ENCODE measurements around the gene WDR7. TPM values are rescaled to one million over a fixed set of nuclear protein-coding genes. Genes with fewer than 3 reads are reported as not detected.

Gene WDR7
- total RNA-seq, 2 experiments from 2014 or later, result 39.7 to 44.2 TPM

- Mint-ChIP-seq H3K27ac (no peak overlapping the region), H3K9me3 (ENCODE audit: insufficient read depth) (no peaks in the 10 kb centered on the region), H3K36me3 (ENCODE audit: low read depth) (peaks cover 2% of the 10 kb centered on the region), H3K4me3 (no peak overlapping the region), H3K4me1 (ENCODE audit: low read depth) (no peaks in the 10 kb centered on the region), H3K27me3 (ENCODE audit: low read depth) (no peaks in the 10 kb centered on the region)
- ATAC-seq, result no peak
- no peak for DNase-seq
- POLR2A ChIA-PET, result no interaction called here
- CTCF ChIA-PET, result no interaction called here
Measured at GRCh38 chr18:56987236-56987635, 336.1 kb downstream of the WDR7 start.

GRCh38 chr18:56988022-56988421 is 336.9 kb downstream of the WDR7 start:
- CTCF ChIA-PET, result no interaction called here
- Mint-ChIP-seq H3K27me3 (ENCODE audit: low read depth) (no peaks in the 10 kb centered on the region), H3K4me1 (ENCODE audit: low read depth) (no peaks in the 10 kb centered on the region), H3K36me3 (ENCODE audit: low read depth) (peaks cover 2% of the 10 kb centered on the region), H3K4me3 (no peak overlapping the region), H3K9me3 (ENCODE audit: insufficient read depth) (no peaks in the 10 kb centered on the region), H3K27ac (no peak overlapping the region)
- POLR2A ChIA-PET, result no interaction called here
- ATAC-seq (no peak), DNase-seq (no peak)

GRCh38 chr18:56990678-56991077 is 339.5 kb downstream of the WDR7 start:
- H3K4me3 Mint-ChIP-seq, result no peak overlapping the region
- POLR2A ChIA-PET, result no interaction called here
- H3K27ac Mint-ChIP-seq, result no peak overlapping the region
- H3K36me3 Mint-ChIP-seq (ENCODE audit: low read depth), result peaks cover 2% of the 10 kb centered on the region
- no peaks in the 10 kb centered on the region for H3K27me3 Mint-ChIP-seq (ENCODE audit: low read depth)
- ATAC-seq (no peak), DNase-seq (no peak)
- H3K4me1 Mint-ChIP-seq (ENCODE audit: low read depth), result no peaks in the 10 kb centered on the region
- CTCF ChIA-PET, result interaction anchor here (0.9 kb wide), 1 partner anchor 10 kb away, joined by 3 read pairs; no protein-coding TSS in a partner anchor
- no peaks in the 10 kb centered on the region for H3K9me3 Mint-ChIP-seq (ENCODE audit: insufficient read depth)

- no peak overlapping the region for H3K4me3 Mint-ChIP-seq
- H3K4me1 Mint-ChIP-seq (ENCODE audit: low read depth), result no peaks in the 10 kb centered on the region
- CTCF ChIA-PET, result no interaction called here
- H3K9me3 Mint-ChIP-seq (ENCODE audit: insufficient read depth), result no peaks in the 10 kb centered on the region
- H3K27me3 Mint-ChIP-seq (ENCODE audit: low read depth), result no peaks in the 10 kb centered on the region
- no peak for DNase-seq
- POLR2A ChIA-PET, result no interaction called here
- no peak for ATAC-seq
- H3K36me3 Mint-ChIP-seq (ENCODE audit: low read depth), result peaks cover 2% of the 10 kb centered on the region
- no peak overlapping the region for H3K27ac Mint-ChIP-seq
Measured at GRCh38 chr18:56992777-56993176, 341.6 kb downstream of the WDR7 start.

GRCh38 chr18:56995579-56996188 is 344.5 kb downstream of the WDR7 start:
- CTCF ChIA-PET, result interaction anchor here (1.1 kb wide), 1 partner anchor 10 kb away, joined by 5 read pairs; no protein-coding TSS in a partner anchor
- Mint-ChIP-seq H3K27me3 (ENCODE audit: low read depth) (no peaks in the 10 kb centered on the region), H3K4me1 (ENCODE audit: low read depth) (peaks cover 2% of the 10 kb centered on the region), H3K36me3 (ENCODE audit: low read depth) (no peaks in the 10 kb centered on the region), H3K27ac (no peak overlapping the region), H3K9me3 (ENCODE audit: insufficient read depth) (no peaks in the 10 kb centered on the region), H3K4me3 (no peak overlapping the region)
- DNase-seq (no peak), ATAC-seq (no peak)
- POLR2A ChIA-PET, result interaction anchor here (0.6 kb wide), 1 partner anchor 1623 kb away, joined by 4 read pairs; no protein-coding TSS in a partner anchor

- Mint-ChIP-seq H3K27ac (no peak overlapping the region), H3K27me3 (ENCODE audit: low read depth) (no peaks in the 10 kb centered on the region), H3K36me3 (ENCODE audit: low read depth) (no peaks in the 10 kb centered on the region), H3K4me1 (ENCODE audit: low read depth) (peaks cover 2% of the 10 kb centered on the region), H3K4me3 (no peak overlapping the region), H3K9me3 (ENCODE audit: insufficient read depth) (no peaks in the 10 kb centered on the region)
- DNase-seq (no peak), ATAC-seq (no peak)
- POLR2A ChIA-PET, result no interaction called here
- CTCF ChIA-PET, result no interaction called here
Measured at GRCh38 chr18:56997200-56997599, 346.0 kb downstream of the WDR7 start.

- no peak for DNase-seq
- no peaks in the 10 kb centered on the region for H3K27me3 Mint-ChIP-seq (ENCODE audit: low read depth)
Measured at GRCh38 chr18:56999823-57000222, 348.7 kb downstream of the WDR7 start.

GRCh38 chr18:57002627-57003026 is 351.5 kb downstream of the WDR7 start:
- Mint-ChIP-seq H3K27ac (no peak overlapping the region), H3K4me1 (ENCODE audit: low read depth) (peaks cover 23% of the 10 kb centered on the region), H3K4me3 (no peak overlapping the region), H3K27me3 (ENCODE audit: low read depth) (no peaks in the 10 kb centered on the region), H3K36me3 (ENCODE audit: low read depth) (peaks cover 4% of the 10 kb centered on the region), H3K9me3 (ENCODE audit: insufficient read depth) (no peaks in the 10 kb centered on the region)
- no peak for ATAC-seq
- no peak for DNase-seq
- ChIA-PET POLR2A (no interaction called here), CTCF (no interaction called here)

More at GRCh38 chr18:56999823-57000222, 348.7 kb downstream of the WDR7 start:
- ChIA-PET CTCF (interaction anchor here (1.3 kb wide), 1 partner anchor 10 kb away, joined by 3 read pairs; no protein-coding TSS in a partner anchor), POLR2A (no interaction called here)
- H3K4me3 Mint-ChIP-seq, result no peak overlapping the region
- no peaks in the 10 kb centered on the region for H3K9me3 Mint-ChIP-seq (ENCODE audit: insufficient read depth)
- ATAC-seq, result no peak
- H3K27ac Mint-ChIP-seq, result no peak overlapping the region
- peaks cover 16% of the 10 kb centered on the region for H3K4me1 Mint-ChIP-seq (ENCODE audit: low read depth)
- peaks cover 4% of the 10 kb centered on the region for H3K36me3 Mint-ChIP-seq (ENCODE audit: low read depth)

- H3K4me3 Mint-ChIP-seq, result no peak overlapping the region
- H3K27me3 Mint-ChIP-seq (ENCODE audit: low read depth), result no peaks in the 10 kb centered on the region
- peaks cover 4% of the 10 kb centered on the region for H3K36me3 Mint-ChIP-seq (ENCODE audit: low read depth)
- CTCF ChIA-PET, result no interaction called here
- peaks cover 29% of the 10 kb centered on the region for H3K4me1 Mint-ChIP-seq (ENCODE audit: low read depth)
- ATAC-seq (no peak), DNase-seq (no peak)
- H3K9me3 Mint-ChIP-seq (ENCODE audit: insufficient read depth), result no peaks in the 10 kb centered on the region
- no peak overlapping the region for H3K27ac Mint-ChIP-seq
- POLR2A ChIA-PET, result no interaction called here
Measured at GRCh38 chr18:57003342-57003741, 352.2 kb downstream of the WDR7 start.

- H3K27me3 Mint-ChIP-seq (ENCODE audit: low read depth), result no peaks in the 10 kb centered on the region
Measured at GRCh38 chr18:57004366-57005121, 353.4 kb downstream of the WDR7 start.

GRCh38 chr18:57008001-57008686 is 357.0 kb downstream of the WDR7 start:
- no peak for ATAC-seq
- CTCF ChIA-PET, result interaction anchor here (0.6 to 1.0 kb wide), 3 partner anchors 9 to 554 kb away, joined by 3 to 4 read pairs (median 3); no protein-coding TSS in a partner anchor
- peaks cover 30% of the 10 kb centered on the region for H3K4me1 Mint-ChIP-seq (ENCODE audit: low read depth)
- no peaks in the 10 kb centered on the region for H3K27me3 Mint-ChIP-seq (ENCODE audit: low read depth)
- no peak overlapping the region for H3K27ac Mint-ChIP-seq
- POLR2A ChIA-PET, result no interaction called here
- no peak for DNase-seq
- peaks cover 4% of the 10 kb centered on the region for H3K36me3 Mint-ChIP-seq (ENCODE audit: low read depth)
- no peak overlapping the region for H3K4me3 Mint-ChIP-seq
- H3K9me3 Mint-ChIP-seq (ENCODE audit: insufficient read depth), result no peaks in the 10 kb centered on the region

More at GRCh38 chr18:57004366-57005121, 353.4 kb downstream of the WDR7 start:
- no peak overlapping the region for H3K4me3 Mint-ChIP-seq
- ATAC-seq (peak; percentile 89), DNase-seq (no peak)
- H3K27ac Mint-ChIP-seq, result peak overlapping the region; percentile 63
- POLR2A ChIA-PET, result no interaction called here
- H3K4me1 Mint-ChIP-seq (ENCODE audit: low read depth), result peaks cover 32% of the 10 kb centered on the region
- CTCF ChIA-PET, result interaction anchor here (1.6 kb wide), 1 partner anchor 8 kb away, joined by 5 read pairs; no protein-coding TSS in a partner anchor
- H3K9me3 Mint-ChIP-seq (ENCODE audit: insufficient read depth), result no peaks in the 10 kb centered on the region
- H3K36me3 Mint-ChIP-seq (ENCODE audit: low read depth), result peaks cover 4% of the 10 kb centered on the region

GRCh38 chr18:57009844-57010243 is 358.7 kb downstream of the WDR7 start:
- no peak for ATAC-seq
- H3K27me3 Mint-ChIP-seq (ENCODE audit: low read depth), result no peaks in the 10 kb centered on the region
- DNase-seq, result no peak
- CTCF ChIA-PET, result no interaction called here
- H3K4me1 Mint-ChIP-seq (ENCODE audit: low read depth), result peaks cover 16% of the 10 kb centered on the region
- H3K36me3 Mint-ChIP-seq (ENCODE audit: low read depth), result no peaks in the 10 kb centered on the region
- H3K9me3 Mint-ChIP-seq (ENCODE audit: insufficient read depth), result no peaks in the 10 kb centered on the region
- POLR2A ChIA-PET, result no interaction called here
- H3K4me3 Mint-ChIP-seq, result no peak overlapping the region
- no peak overlapping the region for H3K27ac Mint-ChIP-seq
